Measurements from ENCODE around the gene EMILIN2.

DNA sequence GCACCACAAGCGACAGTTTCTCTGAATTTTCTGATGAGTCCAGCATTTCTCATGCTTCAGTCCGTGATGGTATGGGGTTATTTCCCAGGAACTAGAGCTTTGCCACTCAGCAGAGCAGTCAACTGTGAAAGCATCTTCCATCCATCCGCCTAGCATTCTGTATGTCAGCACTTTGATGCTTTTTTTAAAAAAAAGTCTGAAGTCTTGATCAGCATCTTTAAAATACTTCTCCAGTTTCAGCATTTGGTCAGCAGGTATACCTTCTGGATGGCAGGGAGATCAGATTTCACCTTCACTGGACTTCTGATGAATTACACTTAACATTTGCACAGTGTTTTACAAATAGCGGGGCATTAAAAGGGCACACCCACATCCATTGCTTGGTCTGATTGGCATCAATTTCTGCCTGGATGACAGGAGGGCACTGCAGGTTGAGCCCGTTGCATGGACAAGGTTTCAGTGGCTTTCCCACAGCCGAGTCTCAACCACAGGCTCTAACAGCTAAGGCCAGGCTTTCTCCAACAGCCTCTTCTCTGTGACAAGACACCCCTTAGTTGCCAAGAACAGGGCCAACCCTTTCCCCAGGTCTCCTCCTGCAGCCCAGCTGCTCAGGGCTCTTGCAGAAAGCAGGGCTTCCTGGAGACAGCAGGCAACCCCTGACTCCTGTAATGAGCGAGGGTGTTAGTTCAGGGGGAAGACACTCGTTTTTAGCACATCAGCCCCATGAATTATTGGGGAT is 54.0 kb downstream of the EMILIN2 start:
- TF ChIP-seq CTCF (IDR thresholded peaks at IDR 0.05; ENCODE audit: low read depth, low read length, poor library complexity, severe bottlenecking) (no peak), EZH2phosphoT487 (IDR thresholded peaks at IDR 0.05; ENCODE audit: borderline replicate concordance, low read length) (no peak)
